Keratinocyte (primary cell): ENCODE measurements around the gene TENT5A.

Experiments used
- CTCF ChIP-seq, 3 experiments: IDR thresholded peaks in 1 of 3; conservative IDR thresholded peaks in 1 of 3; optimal IDR thresholded peaks in 1 of 3; 2 replicates in 2 of 3; 3 replicates in 1 of 3; pipeline versions ENCODE3 to v1.5.1; 2011; ENCODE audit warnings: low read length in 3 of 3, mild to moderate bottlenecking in 3 of 3, moderate library complexity in 2 of 3, control low read depth in 1 of 3, inconsistent platforms in 1 of 3; ENCODE audit not compliant: insufficient read depth in 2 of 3; ENCODE audit errors: extremely low read depth in 1 of 3
- EZH2 ChIP-seq: IDR thresholded peaks from one replicate; pipeline ENCODE4 v1.6.1; 2012; ENCODE audit warnings: inconsistent platforms, mild to moderate bottlenecking, low read length, moderate library complexity

GRCh38 chr6:81795890-81796289, 43.4 kb upstream of the TENT5A start:
- TF ChIP-seq CTCF (optimal IDR thresholded peaks at IDR 0.05 in 1 of 3, IDR thresholded peaks at IDR 0.05 in 1 of 3, conservative IDR thresholded peaks at IDR 0.05 in 1 of 3; ENCODE audit: extremely low read depth in 1 of 3, insufficient read depth in 2 of 3, low read length in 3 of 3): no peak
- TF ChIP-seq EZH2: no peak
